Hepatocyte (in vitro differentiated cells): ENCODE measurements around the gene ZBTB20.

Experiments used
- CTCF ChIP-seq: fragments of 200-600 bp; sonication (generic); IDR thresholded peaks from 2 replicates; pipeline ENCODE4 v1.5.1; 2016; ENCODE audit warnings: antibody characterized with exemption, mild to moderate bottlenecking; ENCODE audit not compliant: poor library complexity
- EZH2 ChIP-seq: fragments of 200-600 bp; sonication (generic); IDR thresholded peaks from 2 replicates; pipeline ENCODE4 v1.6.1; 2016; ENCODE audit warnings: antibody characterized with exemption, mild to moderate bottlenecking, borderline replicate concordance
- EZH2phosphoT487 ChIP-seq: fragments of 200-600 bp; sonication (generic); IDR thresholded peaks from one replicate; pipeline ENCODE4 v1.6.1; 2018; ENCODE audit warnings: antibody characterized with exemption, mild to moderate bottlenecking, low read depth, moderate library complexity; ENCODE audit not compliant: unreplicated experiment, severe bottlenecking

- no peak for TF ChIP-seq EZH2phosphoT487
- TF ChIP-seq CTCF: no peak
- TF ChIP-seq EZH2: no peak
Observed at GRCh38 chr3:114829783-114830182, 317.3 kb downstream of the ZBTB20 start.
